G401 (cell line): Measurements from ENCODE around the gene SYNPR. TPM values are rescaled to one million over a fixed set of nuclear protein-coding genes. Genes with fewer than 3 reads are reported as not detected.
A peak's percentile ranks its signal among the peaks of the same experiment; 100 is the strongest.

Experiments
- DNase-seq: peaks from one replicate; pipeline ENCODE4 v3.0.0-alpha.2; 2015; ENCODE audit warnings: low spot score
- in situ Hi-C: cut with HindIII; loops from 2 replicates; pipeline ENCODE4 v1.10.0; 2016; ENCODE audit warnings: low sequenced_read_pairs, mixed read lengths
- total RNA-seq: library from RNA; depleted of rRNA; stranded (reverse); fragments of >200 nt; shearing (Covaris generic); gene quantifications from 2 replicates; pipeline ENCODE4 v1.2.3, GENCODE V29; 2014

SYNPR gene
- total RNA-seq, 1 experiment from 2014 or later = not detected

GRCh38 chr3:63295806-63296205 is 17.7 kb downstream of the SYNPR start:
- in situ Hi-C loops = no loop called here
- peak; percentile 94 for DNase-seq

DNA sequence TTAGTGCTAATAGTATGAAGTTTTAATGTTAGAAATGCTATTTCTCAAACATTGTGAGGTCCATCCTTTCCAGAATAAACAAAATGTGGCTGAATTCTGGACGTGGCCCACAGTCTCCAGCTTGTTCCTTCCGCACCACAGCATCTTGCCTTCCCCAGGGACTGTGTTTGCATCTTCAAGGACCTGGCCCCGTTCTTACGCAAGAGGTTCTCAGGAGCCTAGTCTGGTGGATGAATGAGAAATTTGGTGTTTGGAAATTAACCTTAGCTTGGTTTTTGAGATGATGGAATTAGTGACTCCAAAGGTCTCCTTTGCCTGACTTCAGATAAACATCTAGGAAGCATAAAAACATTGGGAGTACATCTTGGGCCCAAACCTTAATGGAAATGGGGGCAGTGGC is 18.1 kb downstream of the SYNPR start:
- in situ Hi-C loops = no loop called here
- no peak for DNase-seq

DNA sequence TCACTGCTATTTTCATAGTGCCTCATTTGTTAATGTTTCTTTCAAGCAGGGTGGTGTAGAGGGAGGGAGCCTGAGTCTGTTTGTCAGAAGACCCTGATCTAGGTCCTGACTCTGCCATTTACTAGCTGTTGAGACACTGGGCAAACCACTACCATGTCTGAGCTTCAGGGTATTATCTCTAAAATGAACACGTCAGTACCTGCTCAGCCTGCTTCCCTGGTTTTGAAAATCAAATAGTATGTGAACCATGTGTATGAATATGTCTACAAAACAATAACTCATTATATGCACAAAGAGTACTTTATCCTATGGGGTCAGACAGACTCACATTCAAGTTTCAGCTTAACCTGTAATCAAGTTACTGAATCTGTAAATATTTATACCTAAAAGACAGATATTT is 25.1 kb downstream of the SYNPR start:
- no peak for DNase-seq
- in situ Hi-C loops = no loop called here

GRCh38 chr3:63304421-63304820 is 26.3 kb downstream of the SYNPR start:
- in situ Hi-C loops = no loop called here
- DNase-seq = no peak

DNA sequence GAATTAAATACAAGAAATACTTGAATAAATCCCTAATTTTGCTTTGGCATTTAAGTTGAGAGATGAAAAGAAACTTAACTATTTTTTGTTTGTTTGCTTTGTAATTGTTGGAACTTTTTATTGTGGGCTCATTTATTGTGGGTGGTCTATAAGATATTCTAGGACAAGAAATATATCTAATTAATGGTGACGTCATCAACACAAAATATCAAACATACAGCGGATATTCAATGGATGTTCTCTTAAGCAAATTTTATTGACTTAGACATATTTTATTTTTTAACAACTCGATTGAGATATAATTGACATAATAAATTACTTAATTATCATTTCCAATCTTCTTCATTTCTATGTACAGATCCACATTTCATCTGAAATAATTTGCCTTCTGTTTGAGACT is 30.0 kb downstream of the SYNPR start:
- in situ Hi-C loops = no loop called here
- no peak for DNase-seq

DNA sequence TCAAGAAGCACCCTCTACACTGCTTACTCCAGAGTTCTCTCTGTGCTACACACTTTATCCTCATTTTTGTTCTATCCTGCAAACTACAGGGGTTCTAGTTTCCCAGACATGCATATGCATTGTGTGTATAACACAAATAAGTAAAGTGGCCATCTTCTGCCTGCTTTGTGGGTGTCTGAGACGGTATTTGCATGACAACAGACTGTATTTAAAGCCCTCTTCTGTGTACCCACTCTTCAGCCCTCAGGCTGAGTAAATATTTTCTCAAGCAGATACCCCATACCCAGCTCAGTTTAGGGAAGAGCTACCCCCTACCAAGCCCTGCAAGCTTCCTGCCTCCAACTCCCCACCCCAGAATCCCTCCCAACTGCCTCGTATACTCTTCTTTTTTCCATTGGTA is 31.7 kb downstream of the SYNPR start:
- no peak for DNase-seq
- in situ Hi-C loops = no loop called here

- no peak for DNase-seq
- in situ Hi-C loops = no loop called here
Measured at GRCh38 chr3:63323766-63324165, 45.7 kb downstream of the SYNPR start.

DNA sequence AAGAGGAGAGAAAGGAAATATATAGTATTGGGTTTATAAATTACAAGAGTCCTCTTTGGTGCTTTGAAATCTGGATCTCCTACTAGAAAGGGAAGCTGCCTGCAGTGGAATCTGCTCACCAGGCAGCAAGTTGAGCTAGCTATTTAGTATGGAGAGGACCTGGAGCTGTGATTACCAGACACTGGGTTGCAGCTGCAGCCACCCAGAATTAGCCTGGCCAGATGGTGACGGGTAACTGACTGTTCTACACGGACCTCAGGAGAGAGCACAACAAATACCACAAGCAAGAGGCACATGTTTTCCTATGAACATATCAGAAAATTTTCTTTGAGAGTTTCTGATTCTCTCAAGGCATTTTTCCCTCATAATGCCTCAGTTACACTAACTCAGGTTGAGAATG is 46.5 kb downstream of the SYNPR start:
- peak; percentile 83 for DNase-seq
- in situ Hi-C loops = no loop called here

DNA sequence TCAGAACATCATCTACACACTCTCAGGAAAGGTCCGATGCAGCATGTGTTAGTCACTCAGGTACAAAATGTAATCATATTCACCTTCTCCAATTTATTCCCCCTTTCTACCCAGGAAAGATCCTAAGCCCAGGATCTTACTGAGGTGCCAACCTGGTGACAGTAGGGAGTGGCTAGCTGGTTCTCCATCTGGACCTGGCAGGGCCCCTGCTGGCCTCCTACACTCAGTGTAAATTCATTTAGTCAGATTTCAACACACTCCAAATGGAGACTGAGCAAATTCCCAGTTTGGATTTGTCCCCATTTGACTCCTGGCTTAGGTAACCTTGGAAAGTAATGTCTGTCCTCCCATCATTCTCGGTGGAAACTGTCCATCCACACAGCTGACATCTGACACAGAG is 47.3 kb downstream of the SYNPR start:
- in situ Hi-C loops = no loop called here
- DNase-seq = peak; percentile 95

- in situ Hi-C loops = no loop called here
Measured at GRCh38 chr3:63328365-63328764, 50.3 kb downstream of the SYNPR start.

DNA sequence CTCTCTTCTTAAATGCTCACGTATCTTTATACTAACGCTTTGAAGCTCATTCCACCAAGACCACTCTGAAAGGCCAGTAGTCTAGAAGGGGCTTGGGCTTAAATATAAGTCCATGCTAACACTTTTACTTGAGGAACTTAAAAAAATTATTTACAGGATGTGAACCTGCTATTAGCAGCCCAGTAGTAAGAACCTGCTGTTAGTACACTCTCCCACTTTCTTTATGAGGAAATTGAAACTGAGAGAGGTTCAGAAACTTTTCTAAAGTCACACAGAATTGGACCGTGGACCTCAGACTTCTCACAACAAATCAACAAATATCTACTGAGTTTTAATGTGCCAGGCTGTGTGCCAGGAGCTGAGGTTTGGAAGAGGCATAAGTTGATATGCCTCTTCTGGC is 53.4 kb downstream of the SYNPR start:
- DNase-seq = no peak
- in situ Hi-C loops = no loop called here

More at GRCh38 chr3:63328365-63328764, 50.3 kb downstream of the SYNPR start:
- no peak for DNase-seq

DNA sequence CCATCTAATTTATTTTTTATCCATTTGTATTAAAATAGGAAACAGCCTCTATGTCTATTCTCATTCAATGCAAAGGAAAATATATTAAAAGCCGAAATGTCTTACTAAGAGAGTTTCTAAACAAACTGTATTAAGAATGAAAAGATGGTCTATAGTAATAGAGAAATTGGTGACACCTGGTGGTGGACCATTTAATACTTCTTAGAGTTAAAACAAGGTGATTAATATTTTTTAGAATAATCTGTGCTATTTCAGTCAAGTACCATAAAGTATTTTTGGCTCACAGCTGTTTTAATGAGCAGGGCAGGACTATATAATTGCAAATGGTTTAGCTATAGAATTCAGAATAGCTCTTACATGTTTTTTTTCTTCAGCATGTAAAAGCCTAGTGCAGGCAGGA is 55.7 kb downstream of the SYNPR start:
- in situ Hi-C loops = no loop called here
- peak; percentile 47 for DNase-seq

GRCh38 chr3:63338351-63338750 is 60.2 kb downstream of the SYNPR start:
- in situ Hi-C loops = no loop called here
- no peak for DNase-seq

DNA sequence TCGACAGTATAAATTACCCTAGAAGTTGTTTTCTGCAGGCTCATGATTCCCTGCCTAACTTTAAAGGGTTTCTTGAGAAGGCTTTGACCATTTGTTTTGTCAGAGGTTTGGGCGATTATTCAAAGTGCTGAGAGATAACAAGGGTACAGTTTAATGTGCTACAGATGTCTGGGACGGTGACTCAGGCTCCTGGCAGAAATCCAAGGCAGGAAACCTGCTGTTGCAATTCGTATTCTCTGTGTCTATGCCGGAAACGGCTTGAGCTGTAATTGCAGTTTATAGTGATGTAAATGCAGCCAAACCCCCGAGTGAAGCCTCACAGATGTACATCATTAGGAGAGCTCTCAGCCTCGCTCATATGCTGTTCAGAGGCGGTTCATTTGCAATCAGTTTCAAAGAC is 65.6 kb downstream of the SYNPR start:
- DNase-seq = peak; percentile 82
- in situ Hi-C loops = no loop called here

DNA sequence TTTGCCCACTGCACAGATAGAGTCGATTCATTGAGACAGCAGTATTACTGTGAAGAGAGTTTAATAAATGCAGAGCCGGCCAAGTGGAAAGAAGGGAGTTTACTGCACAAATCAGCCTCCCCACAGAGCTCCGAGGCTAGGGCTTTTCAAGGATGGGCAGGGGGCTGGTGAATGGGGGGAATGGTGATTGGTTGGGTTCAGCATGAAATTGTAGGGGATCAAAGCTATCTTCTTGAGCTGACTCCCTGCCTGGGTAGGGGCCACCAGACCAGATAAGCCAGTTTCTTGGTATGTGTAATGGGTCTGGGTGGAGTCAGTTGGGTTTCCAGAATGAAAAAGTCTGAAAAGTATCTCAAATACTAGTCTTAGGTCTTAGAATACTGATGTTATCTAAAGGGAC is 66.6 kb downstream of the SYNPR start:
- in situ Hi-C loops = no loop called here
- DNase-seq = no peak

- in situ Hi-C loops = no loop called here
- DNase-seq = peak; percentile 80
Measured at GRCh38 chr3:63349583-63350573, 71.8 kb downstream of the SYNPR start.

- DNase-seq = peak; percentile 89
- in situ Hi-C loops = no loop called here
Measured at GRCh38 chr3:63351159-63352007, 73.3 kb downstream of the SYNPR start.

DNA sequence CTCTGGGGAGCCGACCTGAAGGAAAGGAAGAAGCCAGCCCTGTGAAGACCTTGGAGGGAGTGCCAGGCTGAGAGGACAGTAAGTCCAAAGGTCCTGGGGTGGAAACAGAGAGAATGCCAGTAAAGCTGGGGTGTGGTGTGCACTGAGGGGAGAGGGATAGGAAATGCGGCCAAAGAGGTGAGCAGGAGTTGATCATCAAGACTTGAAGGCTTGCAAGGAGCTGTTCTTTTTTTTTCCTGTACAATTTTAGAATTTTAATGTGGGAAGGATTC is 73.8 kb downstream of the SYNPR start:
- DNase-seq = no peak
- in situ Hi-C loops = no loop called here

GRCh38 chr3:63353383-63353782 is 75.3 kb downstream of the SYNPR start:
- in situ Hi-C loops = no loop called here

GRCh38 chr3:63354160-63354559 is 76.1 kb downstream of the SYNPR start:
- no peak for DNase-seq
- in situ Hi-C loops = no loop called here

More at GRCh38 chr3:63353383-63353782, 75.3 kb downstream of the SYNPR start:
- no peak for DNase-seq
